ENCODE measurements around the gene MAPK11. TPM values are rescaled to one million over a fixed set of nuclear protein-coding genes. Genes with fewer than 3 reads are reported as not detected.

MAPK11 gene
- total RNA-seq, 2 donors from 2014 or later, result 10.2 to 15.1 TPM

DNA sequence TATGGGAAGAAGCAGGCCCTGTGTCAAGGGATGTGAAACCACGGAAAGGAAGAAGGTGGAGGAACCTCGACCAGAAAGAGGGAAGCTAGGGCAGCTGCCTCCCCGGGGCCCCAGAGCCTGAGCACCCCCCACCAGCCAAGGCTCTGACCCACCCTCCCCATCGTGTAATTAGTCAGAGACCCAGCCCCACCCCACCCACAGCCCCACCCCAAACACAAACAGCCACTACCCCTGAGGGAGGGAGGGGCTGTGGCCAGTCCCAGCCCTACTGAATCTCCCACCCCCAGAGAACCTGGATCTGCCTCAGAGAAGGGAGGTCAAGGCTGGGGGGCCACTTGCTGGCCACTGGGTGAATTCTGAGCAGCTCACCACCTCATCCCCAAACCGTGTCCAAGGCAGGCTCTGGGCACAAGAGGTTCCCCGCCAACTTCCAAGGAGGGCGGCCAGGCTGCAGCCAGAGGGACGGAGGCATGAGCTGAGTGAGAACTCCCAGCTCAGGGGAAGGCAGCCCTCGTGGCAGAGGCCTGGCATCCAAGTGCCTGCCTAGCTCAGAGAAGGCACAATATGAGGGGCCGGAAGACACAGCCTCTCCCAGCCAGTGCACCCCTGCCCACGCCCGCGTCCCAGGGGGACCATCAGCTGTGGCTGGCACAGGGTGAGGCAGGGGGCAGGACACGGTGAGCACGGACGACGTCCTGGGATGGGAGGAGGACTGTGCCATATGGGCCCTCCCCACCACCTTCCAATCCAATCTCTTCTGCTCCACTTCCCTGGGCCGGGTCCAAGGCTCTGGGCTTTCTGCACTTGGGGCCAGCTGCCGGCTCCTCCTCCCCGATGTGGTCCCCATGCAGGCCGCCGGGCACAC lies 34.6 kb upstream of the MAPK11 start:
- H3K36me3 Mint-ChIP-seq, result no peaks in the 10 kb centered on the region
- no peak overlapping the region for H3K4me3 Mint-ChIP-seq

DNA sequence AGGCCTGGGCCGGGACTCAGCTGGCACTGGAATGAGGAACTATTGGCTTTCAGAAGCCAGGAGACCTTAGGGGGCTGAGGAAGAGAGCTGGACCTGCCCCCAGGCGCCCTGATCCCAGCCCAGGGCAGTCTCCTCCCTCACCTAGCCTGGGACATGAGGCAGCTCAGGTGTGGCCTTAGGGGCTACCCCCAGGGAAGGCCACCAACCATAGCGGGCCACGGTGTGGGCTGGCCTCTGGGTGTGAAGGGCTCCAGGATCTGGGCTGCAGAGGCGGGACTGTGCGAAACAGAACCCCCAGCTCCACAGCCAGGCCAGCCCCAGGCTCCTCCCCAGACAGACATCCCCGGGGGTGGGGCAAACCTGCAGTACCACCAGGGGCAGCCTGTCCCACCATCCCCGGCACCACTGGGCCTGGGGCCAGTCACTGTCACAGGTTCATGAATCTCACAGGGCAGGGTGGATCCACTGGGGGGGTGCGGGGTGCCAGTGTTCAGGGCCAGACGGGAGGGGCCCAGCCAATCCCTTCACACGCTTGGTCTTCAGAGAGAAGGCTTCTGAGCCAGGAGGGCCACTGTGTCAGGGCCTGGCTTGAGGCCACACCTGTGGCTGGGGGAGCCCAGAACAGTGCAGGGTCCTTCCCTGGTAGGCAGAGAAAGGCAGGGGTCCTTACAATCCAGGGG lies 33.8 kb upstream of the MAPK11 start:
- H3K4me3 Mint-ChIP-seq, result no peak overlapping the region
- H3K4me1 Mint-ChIP-seq (ENCODE audit: low read depth in 2 of 2), result peaks cover 0 to 4% of the 10 kb centered on the region in 2 donors
- H3K27me3 Mint-ChIP-seq, result peaks cover 0 to 15% of the 10 kb centered on the region in 2 donors
- no peak overlapping the region for H3K27ac Mint-ChIP-seq
- H3K36me3 Mint-ChIP-seq, result no peaks in the 10 kb centered on the region
- H3K9me3 Mint-ChIP-seq, result no peaks in the 10 kb centered on the region
- no peak for DNase-seq (ENCODE audit: low spot score)
- peak in 1 of 2 donors; percentile 1 for ATAC-seq

More for the DNA sequence above, 34.6 kb upstream of the MAPK11 start:
- Mint-ChIP-seq H3K9me3 (no peaks in the 10 kb centered on the region), H3K27me3 (peaks cover 0 to 15% of the 10 kb centered on the region in 2 donors), H3K4me1 (ENCODE audit: low read depth in 2 of 2) (peaks cover 0 to 4% of the 10 kb centered on the region in 2 donors), H3K27ac (no peak overlapping the region)
- ATAC-seq, result no peak
- DNase-seq (ENCODE audit: low spot score), result no peak

DNA sequence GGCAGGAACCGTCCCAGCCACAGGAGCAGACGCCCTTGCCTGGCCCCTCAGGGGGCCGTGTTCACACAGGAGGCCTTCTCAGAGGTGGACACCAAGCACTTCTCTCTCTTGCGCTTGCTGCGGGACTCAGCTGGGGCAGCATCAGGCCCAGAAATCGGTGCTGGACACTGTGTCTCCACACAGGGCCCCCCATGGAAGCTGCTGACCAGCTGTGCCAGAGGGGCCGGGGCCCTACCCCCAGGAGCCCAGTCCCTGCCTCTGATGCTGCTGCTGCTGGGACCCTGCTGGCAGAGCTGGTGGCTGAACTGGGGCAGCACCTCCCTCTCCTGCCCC lies 33.3 kb upstream of the MAPK11 start:
- H3K36me3 Mint-ChIP-seq, result no peaks in the 10 kb centered on the region
- peaks cover 0 to 13% of the 10 kb centered on the region in 2 donors for H3K27me3 Mint-ChIP-seq
- H3K9me3 Mint-ChIP-seq, result no peaks in the 10 kb centered on the region
- H3K27ac Mint-ChIP-seq, result no peak overlapping the region
- no peak overlapping the region for H3K4me3 Mint-ChIP-seq
- ATAC-seq (no peak), DNase-seq (ENCODE audit: low spot score) (no peak)
- peaks cover 0 to 4% of the 10 kb centered on the region in 2 donors for H3K4me1 Mint-ChIP-seq (ENCODE audit: low read depth in 2 of 2)

DNA sequence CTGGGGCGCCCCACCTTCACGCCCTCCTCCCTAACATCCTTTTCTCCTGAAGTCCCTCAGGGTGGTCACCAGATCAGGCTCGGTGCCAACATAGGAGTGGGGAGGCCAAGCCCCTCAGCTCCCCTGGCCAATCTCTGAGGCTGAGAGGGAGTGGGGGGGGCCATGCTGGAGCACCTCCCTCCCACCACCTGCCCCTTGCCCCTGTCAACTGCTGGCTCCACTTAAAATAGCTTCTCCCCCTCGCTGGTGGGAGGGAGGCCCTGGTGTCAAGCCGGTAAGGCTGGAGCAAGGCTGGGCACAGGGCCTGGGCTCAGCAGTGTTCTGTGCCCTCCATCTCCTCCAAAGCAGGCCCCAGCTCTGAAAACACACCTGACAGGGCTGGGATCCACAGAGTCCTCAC lies 32.4 kb upstream of the MAPK11 start:
- no peaks in the 10 kb centered on the region for H3K9me3 Mint-ChIP-seq
- ATAC-seq (no peak), DNase-seq (ENCODE audit: low spot score) (no peak)
- H3K4me1 Mint-ChIP-seq (ENCODE audit: low read depth in 2 of 2), result peaks cover 0 to 4% of the 10 kb centered on the region in 2 donors
- H3K4me3 Mint-ChIP-seq, result no peak overlapping the region
- peaks cover 0 to 13% of the 10 kb centered on the region in 2 donors for H3K27me3 Mint-ChIP-seq
- H3K36me3 Mint-ChIP-seq, result no peaks in the 10 kb centered on the region
- no peak overlapping the region for H3K27ac Mint-ChIP-seq

GRCh38 chr22:50302041-50302541 lies 31.9 kb upstream of the MAPK11 start:
- ATAC-seq (no peak), DNase-seq (ENCODE audit: low spot score) (no peak)
- H3K4me1 Mint-ChIP-seq (ENCODE audit: low read depth in 2 of 2), result peaks cover 0 to 4% of the 10 kb centered on the region in 2 donors
- no peak overlapping the region for H3K27ac Mint-ChIP-seq
- peaks cover 0 to 16% of the 10 kb centered on the region in 2 donors for H3K27me3 Mint-ChIP-seq
- no peaks in the 10 kb centered on the region for H3K36me3 Mint-ChIP-seq
- no peaks in the 10 kb centered on the region for H3K9me3 Mint-ChIP-seq
- no peak overlapping the region for H3K4me3 Mint-ChIP-seq

GRCh38 chr22:50301581-50301991 lies 31.4 kb upstream of the MAPK11 start:
- no peak overlapping the region for H3K4me3 Mint-ChIP-seq

GRCh38 chr22:50300620-50301257 lies 30.6 kb upstream of the MAPK11 start:
- Mint-ChIP-seq H3K4me1 (ENCODE audit: low read depth in 2 of 2) (no peaks in the 10 kb centered on the region), H3K36me3 (no peaks in the 10 kb centered on the region), H3K9me3 (no peaks in the 10 kb centered on the region), H3K27me3 (peaks cover 0 to 10% of the 10 kb centered on the region in 2 donors), H3K27ac (no peak overlapping the region), H3K4me3 (no peak overlapping the region)
- DNase-seq (ENCODE audit: low spot score) (no peak), ATAC-seq (no peak)

More at GRCh38 chr22:50301581-50301991, 31.4 kb upstream of the MAPK11 start:
- Mint-ChIP-seq H3K27me3 (peaks cover 0 to 16% of the 10 kb centered on the region in 2 donors), H3K9me3 (no peaks in the 10 kb centered on the region), H3K4me1 (ENCODE audit: low read depth in 2 of 2) (peaks cover 0 to 4% of the 10 kb centered on the region in 2 donors), H3K36me3 (no peaks in the 10 kb centered on the region), H3K27ac (no peak overlapping the region)
- ATAC-seq, result no peak
- DNase-seq (ENCODE audit: low spot score), result no peak

GRCh38 chr22:50299785-50300619 lies 29.8 kb upstream of the MAPK11 start:
- H3K4me1 Mint-ChIP-seq (ENCODE audit: low read depth in 2 of 2), result no peaks in the 10 kb centered on the region
- H3K36me3 Mint-ChIP-seq, result no peaks in the 10 kb centered on the region
- no peaks in the 10 kb centered on the region for H3K9me3 Mint-ChIP-seq
- ATAC-seq, result no peak
- H3K4me3 Mint-ChIP-seq, result no peak overlapping the region
- DNase-seq (ENCODE audit: low spot score), result no peak
- H3K27me3 Mint-ChIP-seq, result peaks cover 0 to 10% of the 10 kb centered on the region in 2 donors
- no peak overlapping the region for H3K27ac Mint-ChIP-seq

- DNase-seq (ENCODE audit: low spot score), result no peak
- Mint-ChIP-seq H3K9me3 (no peaks in the 10 kb centered on the region), H3K36me3 (no peaks in the 10 kb centered on the region), H3K27me3 (peaks cover 0 to 7% of the 10 kb centered on the region in 2 donors), H3K27ac (no peak overlapping the region), H3K4me3 (no peak overlapping the region), H3K4me1 (ENCODE audit: low read depth in 2 of 2) (no peaks in the 10 kb centered on the region)
- ATAC-seq, result no peak
These were observed 29.0 kb upstream of the MAPK11 start for GRCh38 chr22:50298937-50299784.

GRCh38 chr22:50298266-50298637 lies 28.1 kb upstream of the MAPK11 start:
- DNase-seq (ENCODE audit: low spot score), result no peak
- H3K4me3 Mint-ChIP-seq, result no peak overlapping the region

GRCh38 chr22:50297510-50298265 lies 27.5 kb upstream of the MAPK11 start:
- Mint-ChIP-seq H3K36me3 (no peaks in the 10 kb centered on the region), H3K27ac (no peak overlapping the region)

More at GRCh38 chr22:50298266-50298637, 28.1 kb upstream of the MAPK11 start:
- Mint-ChIP-seq H3K27ac (no peak overlapping the region), H3K36me3 (no peaks in the 10 kb centered on the region), H3K4me1 (ENCODE audit: low read depth in 2 of 2) (no peaks in the 10 kb centered on the region), H3K9me3 (no peaks in the 10 kb centered on the region), H3K27me3 (peaks cover 0 to 7% of the 10 kb centered on the region in 2 donors)
- no peak for ATAC-seq

More at GRCh38 chr22:50297510-50298265, 27.5 kb upstream of the MAPK11 start:
- Mint-ChIP-seq H3K4me1 (ENCODE audit: low read depth in 2 of 2) (peaks cover 0 to under 1% of the 10 kb centered on the region in 2 donors), H3K9me3 (no peaks in the 10 kb centered on the region), H3K27me3 (peaks cover 0 to 10% of the 10 kb centered on the region in 2 donors), H3K4me3 (no peak overlapping the region)
- ATAC-seq (no peak), DNase-seq (ENCODE audit: low spot score) (no peak)

Measured in natural killer cell treated with Interleukin-12 subunit alpha and Interleukin-12 subunit beta and Interleukin-15 and Interleukin-18, amount 100 ng/mL, for 72 hours (primary cell).